Neural progenitor cell (in vitro differentiated cells): ENCODE data around the gene PIP4P1. TPM values are rescaled to one million over a fixed set of nuclear protein-coding genes. Genes with fewer than 3 reads are reported as not detected.

Source experiments
- DNase-seq: peaks from one replicate; pipeline ENCODE4 v3.0.0-alpha.2; 2016; ENCODE audit warnings: low spot score
- H2AFZ ChIP-seq: fragments of 200-600 bp; sonication (generic); replicated peaks from 2 replicates; pipeline ENCODE4 v1.6.1; 2016; ENCODE audit warnings: antibody characterized with exemption
- H3F3A ChIP-seq: fragments of 200-600 bp; sonication (generic); 2 replicates; pipeline ENCODE4 v1.6.1; 2016; ENCODE audit warnings: antibody characterized with exemption, low read depth
- H3K27ac ChIP-seq: fragments of 200-600 bp; sonication (generic); 2 replicates; pipeline ENCODE4 v1.5.1; 2016; ENCODE audit warnings: mild to moderate bottlenecking
- H3K27me3 ChIP-seq: fragments of 200-600 bp; sonication (generic); 2 replicates; pipeline ENCODE4 v1.6.1; 2016; ENCODE audit warnings: mild to moderate bottlenecking, moderate library complexity
- H3K36me3 ChIP-seq: fragments of 200-600 bp; sonication (generic); 2 replicates; pipeline ENCODE4 v1.5.1; 2016
- H3K4me1 ChIP-seq: fragments of 200-600 bp; sonication (generic); 2 replicates; pipeline ENCODE4 v1.6.1; 2016; ENCODE audit warnings: mixed run types
- H3K4me2 ChIP-seq: fragments of 200-600 bp; sonication (generic); 2 replicates; pipeline ENCODE4 v1.6.1; 2016
- H3K4me3 ChIP-seq: fragments of 200-600 bp; sonication (generic); 2 replicates; pipeline ENCODE4 v1.5.1; 2016
- H3K79me2 ChIP-seq: fragments of 200-600 bp; sonication (generic); 2 replicates; pipeline ENCODE4 v1.6.1; 2016; ENCODE audit warnings: low read depth
- H3K9ac ChIP-seq: fragments of 200-600 bp; sonication (generic); 2 replicates; pipeline ENCODE4 v1.6.1; 2016
- H3K9me3 ChIP-seq: fragments of 200-600 bp; sonication (generic); 2 replicates; pipeline ENCODE4 v1.5.1; 2016; ENCODE audit warnings: low read depth
- H4K20me1 ChIP-seq: fragments of 200-600 bp; sonication (generic); 2 replicates; pipeline ENCODE4 v1.6.1; 2016; ENCODE audit warnings: low read depth
- H3K27ac Mint-ChIP-seq: 3 replicates; pipeline ENCODE4 v1.8.0; 2021; ENCODE audit warnings: mixed read lengths
- H3K27me3 Mint-ChIP-seq: 2 replicates; pipeline ENCODE4 v1.8.0; 2022; ENCODE audit warnings: low read depth, mild to moderate bottlenecking, inconsistent platforms, moderate library complexity, mixed read lengths; ENCODE audit not compliant: insufficient read depth
- H3K36me3 Mint-ChIP-seq: 3 replicates; pipeline ENCODE4 v1.8.0; 2021; ENCODE audit warnings: mixed read lengths
- H3K4me1 Mint-ChIP-seq: 3 replicates; pipeline ENCODE4 v1.8.0; 2021; ENCODE audit warnings: mixed read lengths
- H3K4me3 Mint-ChIP-seq: 3 replicates; pipeline ENCODE4 v1.8.0; 2021; ENCODE audit warnings: mild to moderate bottlenecking, moderate library complexity, mixed read lengths
- H3K9me3 Mint-ChIP-seq: 3 replicates; pipeline ENCODE4 v1.8.0; 2020; ENCODE audit warnings: mixed read lengths
- EZH2 ChIP-seq: fragments of 200-600 bp; sonication (generic); IDR thresholded peaks from 2 replicates; pipeline ENCODE4 v1.6.1; 2017; ENCODE audit warnings: antibody characterized with exemption, mild to moderate bottlenecking, moderate library complexity
- EZH2phosphoT487 ChIP-seq: fragments of 200-600 bp; sonication (generic); IDR thresholded peaks from 2 replicates; pipeline ENCODE4 v1.6.1; 2017; ENCODE audit warnings: antibody characterized with exemption
- total RNA-seq: library from RNA; depleted of rRNA; stranded (reverse); fragments of >200 nt; gene quantifications from 2 replicates; pipeline ENCODE4 v1.2.3, GENCODE V29; 2015; ENCODE audit warnings: low replicate concordance
- TF ChIP-seq, protein P1 (sequence below): fragments of 200-600 bp; sonication (generic); IDR thresholded peaks from 2 replicates; pipeline ENCODE4 v1.5.1; 2017; ENCODE audit warnings: antibody characterized with exemption, mild to moderate bottlenecking

Gene PIP4P1
- total RNA-seq, 1 donor from 2014 or later: 24.1 TPM

DNA sequence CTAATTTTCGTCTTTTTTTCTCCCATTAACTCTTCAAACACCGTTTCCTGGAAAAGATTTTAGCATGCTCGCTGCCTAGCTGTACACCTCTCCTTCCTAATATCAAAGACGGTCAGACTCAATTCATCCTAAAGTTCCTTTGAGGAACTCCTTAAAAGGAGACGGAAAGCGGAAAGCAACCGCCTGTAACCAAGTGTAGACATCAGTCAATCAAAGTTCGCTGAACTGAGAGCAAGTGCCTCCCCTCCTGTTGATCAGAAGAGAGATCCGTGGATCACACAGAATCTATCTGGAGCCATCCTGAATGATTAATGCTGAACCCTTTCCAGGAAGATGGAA lies 47.5 kb downstream of the PIP4P1 start:
- H3K9me3 ChIP-seq: no peaks in the 10 kb centered on the region
- Mint-ChIP-seq H3K27ac (peak overlapping the region; percentile 90), H3K36me3 (no peaks in the 10 kb centered on the region), H3K27me3 (no peaks in the 10 kb centered on the region), H3K4me3 (peak overlapping the region; percentile 92), H3K9me3 (no peaks in the 10 kb centered on the region), H3K4me1 (peaks cover 13% of the 10 kb centered on the region)
- peaks cover 10% of the 10 kb centered on the region for H3K79me2 ChIP-seq
- peak overlapping the region; percentile 50 for H3K9ac ChIP-seq
- H2AFZ ChIP-seq: peak overlapping the region; percentile 96
- H3K4me1 ChIP-seq: peaks cover 3% of the 10 kb centered on the region
- peak overlapping the region; percentile 79 for H3K4me3 ChIP-seq
- peaks cover 20% of the 10 kb centered on the region for H3F3A ChIP-seq
- no peak overlapping the region for H3K27ac ChIP-seq
- TF ChIP-seq EZH2phosphoT487: no peak
- no peak for TF ChIP-seq EZH2
- H4K20me1 ChIP-seq: no peaks in the 10 kb centered on the region
- H3K4me2 ChIP-seq: peak overlapping the region; percentile 84
- no peaks in the 10 kb centered on the region for H3K27me3 ChIP-seq
- DNase-seq: peak; percentile 38
- no peaks in the 10 kb centered on the region for H3K36me3 ChIP-seq

DNA sequence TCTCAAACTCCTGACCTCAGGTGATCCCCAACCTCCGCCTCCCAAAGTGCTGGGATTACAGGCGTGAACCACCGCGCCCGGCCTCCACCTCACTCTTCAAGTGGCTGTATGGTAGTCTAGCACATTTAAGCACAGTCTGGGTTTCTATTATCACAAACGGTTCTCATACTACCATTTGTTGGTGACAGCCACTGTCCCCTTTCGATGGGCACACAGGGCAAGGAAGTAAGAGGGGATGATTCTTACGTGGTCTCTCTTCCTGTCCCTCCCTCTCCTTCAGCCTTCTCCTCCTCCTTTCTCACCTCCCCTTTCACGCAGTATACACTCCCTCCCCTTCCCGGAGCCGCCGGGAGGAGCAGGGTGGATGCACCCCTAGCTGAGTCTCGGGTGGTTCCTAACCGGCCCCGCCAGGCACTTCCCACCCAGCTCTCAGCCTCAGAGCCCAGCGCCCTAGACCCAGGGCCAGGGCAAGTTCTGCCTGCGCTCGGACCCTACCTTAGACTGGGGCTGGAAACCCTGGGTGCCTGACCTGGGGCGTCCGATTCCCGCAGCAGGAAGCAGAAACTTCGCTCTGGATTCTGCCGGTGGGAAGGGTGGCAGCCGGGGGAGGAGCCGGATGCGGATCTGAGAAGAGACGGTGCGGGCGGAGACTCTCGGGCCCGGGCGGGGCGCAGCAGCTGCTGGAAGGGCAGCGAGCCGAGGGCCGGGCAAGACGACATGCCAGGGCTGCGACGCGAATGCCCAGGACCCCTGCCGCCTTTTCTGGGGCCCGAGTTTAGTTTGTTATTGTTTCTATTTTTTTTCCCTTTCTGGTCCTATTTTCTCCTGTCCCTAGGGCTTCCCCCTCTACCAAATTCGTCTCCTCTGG lies 48.1 kb downstream of the PIP4P1 start, which contains the start of gene TEP1:
Gene TEP1 (minus strand): TSS at position 626 of the 868 bp plus-strand sequence. CDS start 5,062 bp downstream, outside the sequence.
- Histone ChIP-seq H3K9ac (peak within 1 kb of the TSS; percentile 50), H3K4me2 (peak within 1 kb of the TSS; percentile 84), H3K27me3 (no peaks in the 10 kb centered on the region), H2AFZ (peak within 1 kb of the TSS; percentile 96), H3K79me2 (peaks cover 10% of the 10 kb centered on the region), H3K9me3 (no peaks in the 10 kb centered on the region), H4K20me1 (no peaks in the 10 kb centered on the region), H3K4me1 (peaks cover 3% of the 10 kb centered on the region), H3K4me3 (peak within 1 kb of the TSS; percentile 79), H3K36me3 (no peaks in the 10 kb centered on the region), H3F3A (peaks cover 20% of the 10 kb centered on the region), H3K27ac (peak within 1 kb of the TSS; percentile 68)
- no peaks in the 10 kb centered on the region for H3K9me3 Mint-ChIP-seq
- H3K4me3 Mint-ChIP-seq: peak within 1 kb of the TSS; percentile 92
- peaks cover 13% of the 10 kb centered on the region for H3K4me1 Mint-ChIP-seq
- peak; percentile 87 for DNase-seq
- TF ChIP-seq, protein P1, sequence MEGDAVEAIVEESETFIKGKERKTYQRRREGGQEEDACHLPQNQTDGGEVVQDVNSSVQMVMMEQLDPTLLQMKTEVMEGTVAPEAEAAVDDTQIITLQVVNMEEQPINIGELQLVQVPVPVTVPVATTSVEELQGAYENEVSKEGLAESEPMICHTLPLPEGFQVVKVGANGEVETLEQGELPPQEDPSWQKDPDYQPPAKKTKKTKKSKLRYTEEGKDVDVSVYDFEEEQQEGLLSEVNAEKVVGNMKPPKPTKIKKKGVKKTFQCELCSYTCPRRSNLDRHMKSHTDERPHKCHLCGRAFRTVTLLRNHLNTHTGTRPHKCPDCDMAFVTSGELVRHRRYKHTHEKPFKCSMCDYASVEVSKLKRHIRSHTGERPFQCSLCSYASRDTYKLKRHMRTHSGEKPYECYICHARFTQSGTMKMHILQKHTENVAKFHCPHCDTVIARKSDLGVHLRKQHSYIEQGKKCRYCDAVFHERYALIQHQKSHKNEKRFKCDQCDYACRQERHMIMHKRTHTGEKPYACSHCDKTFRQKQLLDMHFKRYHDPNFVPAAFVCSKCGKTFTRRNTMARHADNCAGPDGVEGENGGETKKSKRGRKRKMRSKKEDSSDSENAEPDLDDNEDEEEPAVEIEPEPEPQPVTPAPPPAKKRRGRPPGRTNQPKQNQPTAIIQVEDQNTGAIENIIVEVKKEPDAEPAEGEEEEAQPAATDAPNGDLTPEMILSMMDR: no peak
- TF ChIP-seq EZH2 (no peak), EZH2phosphoT487 (no peak)
- no peaks in the 10 kb centered on the region for H3K36me3 Mint-ChIP-seq
- H3K27me3 Mint-ChIP-seq: no peaks in the 10 kb centered on the region
- peak within 1 kb of the TSS; percentile 90 for H3K27ac Mint-ChIP-seq

DNA sequence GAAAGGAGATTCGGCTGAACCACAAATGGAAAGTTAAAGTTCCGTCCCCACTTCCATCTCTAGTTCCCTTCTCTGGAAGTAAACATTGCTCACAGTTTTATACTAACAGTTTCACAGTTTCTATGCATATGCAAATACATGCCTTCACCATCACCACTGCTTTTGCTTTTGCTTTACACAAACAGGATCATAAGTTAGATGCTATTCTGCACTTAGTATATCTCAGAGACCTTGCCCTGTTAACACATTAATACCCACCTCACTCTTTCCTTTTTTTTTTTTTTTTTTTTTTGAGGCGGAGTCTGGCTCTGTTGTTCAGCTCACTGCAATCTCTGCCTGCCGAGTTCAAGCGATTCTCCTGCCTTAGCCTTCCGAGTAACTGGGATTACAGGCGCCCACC lies 48.8 kb downstream of the PIP4P1 start:
- no peak for DNase-seq
- Histone ChIP-seq H3K79me2 (peaks cover 10% of the 10 kb centered on the region), H4K20me1 (no peaks in the 10 kb centered on the region), H2AFZ (peak overlapping the region; percentile 96), H3K9me3 (no peaks in the 10 kb centered on the region), H3K4me3 (peak overlapping the region; percentile 79), H3K4me1 (peaks cover 3% of the 10 kb centered on the region), H3K27me3 (no peaks in the 10 kb centered on the region), H3K27ac (no peak overlapping the region), H3F3A (peaks cover 20% of the 10 kb centered on the region), H3K36me3 (no peaks in the 10 kb centered on the region), H3K4me2 (peak overlapping the region; percentile 84), H3K9ac (no peak overlapping the region)
- no peaks in the 10 kb centered on the region for H3K9me3 Mint-ChIP-seq
- H3K27ac Mint-ChIP-seq: no peak overlapping the region
- H3K4me1 Mint-ChIP-seq: peaks cover 13% of the 10 kb centered on the region
- H3K4me3 Mint-ChIP-seq: peak overlapping the region; percentile 92
- no peaks in the 10 kb centered on the region for H3K27me3 Mint-ChIP-seq
- TF ChIP-seq EZH2 (no peak), EZH2phosphoT487 (no peak)
- TF ChIP-seq, protein P1: no peak
- H3K36me3 Mint-ChIP-seq: peaks cover 3% of the 10 kb centered on the region

DNA sequence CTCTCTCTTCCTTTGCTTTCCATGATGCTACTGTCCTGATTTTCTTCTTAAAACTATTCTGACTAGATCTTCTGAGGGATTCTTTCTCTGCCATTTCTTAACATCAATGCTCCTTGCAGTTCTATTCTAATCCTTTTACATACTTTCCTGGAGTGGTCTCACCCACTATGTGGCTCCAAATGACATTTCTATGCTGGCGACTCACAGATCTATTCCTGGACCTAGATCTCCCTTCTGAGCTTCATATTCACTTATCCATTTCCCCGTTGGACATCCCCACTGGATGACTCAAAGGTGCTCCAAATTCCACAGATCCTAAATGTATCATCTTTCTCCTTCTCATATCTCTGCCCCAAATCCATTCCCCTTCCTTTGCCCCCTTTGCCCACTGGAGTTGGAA lies 52.0 kb downstream of the PIP4P1 start:
- H3K36me3 ChIP-seq: no peaks in the 10 kb centered on the region
- H3K4me2 ChIP-seq: no peak overlapping the region
- peaks cover 10% of the 10 kb centered on the region for H3K79me2 ChIP-seq
- Mint-ChIP-seq H3K27me3 (peaks cover 2% of the 10 kb centered on the region), H3K27ac (no peak overlapping the region), H3K4me3 (no peak overlapping the region), H3K36me3 (peaks cover 15% of the 10 kb centered on the region), H3K4me1 (peaks cover 10% of the 10 kb centered on the region), H3K9me3 (no peaks in the 10 kb centered on the region)
- H3F3A ChIP-seq: peaks cover 18% of the 10 kb centered on the region
- no peak for DNase-seq
- no peak overlapping the region for H2AFZ ChIP-seq
- H3K9me3 ChIP-seq: no peaks in the 10 kb centered on the region
- H3K27me3 ChIP-seq: no peaks in the 10 kb centered on the region
- TF ChIP-seq EZH2phosphoT487: no peak
- TF ChIP-seq, protein P1: no peak
- no peak for TF ChIP-seq EZH2
- no peaks in the 10 kb centered on the region for H4K20me1 ChIP-seq
- H3K27ac ChIP-seq: no peak overlapping the region
- no peak overlapping the region for H3K9ac ChIP-seq
- H3K4me1 ChIP-seq: peaks cover 3% of the 10 kb centered on the region
- H3K4me3 ChIP-seq: no peak overlapping the region
